Neural cell (in vitro differentiated cells): ENCODE data around the gene TRMT11. TPM values are rescaled to one million over a fixed set of nuclear protein-coding genes. Genes with fewer than 3 reads are reported as not detected.

Source experiments
- H2AFZ ChIP-seq: fragments of 200-600, 300-800 bp; sonication (generic), shearing (Covaris generic); 2 replicates; pipeline ENCODE4 v1.6.0; 2014; ENCODE audit warnings: low read depth, mild to moderate bottlenecking, antibody characterized with exemption, low read length, moderate library complexity
- H3F3A ChIP-seq: fragments of 200-600 bp; shearing (Covaris generic); 2 replicates; pipeline ENCODE4 v1.6.1; 2016; ENCODE audit warnings: mild to moderate bottlenecking, moderate library complexity, mixed read lengths, antibody characterized with exemption, low read length; ENCODE audit not compliant: insufficient read depth, poor library complexity, severe bottlenecking
- H3K27ac ChIP-seq: fragments of 200-600, 300-800 bp; sonication (generic), shearing (Covaris generic); 2 replicates; pipeline ENCODE4 v1.5.1; 2014; ENCODE audit warnings: mild to moderate bottlenecking, low read length, moderate library complexity
- H3K27me3 ChIP-seq: fragments of 300-800, 200-600 bp; sonication (generic), shearing (Covaris generic); 2 replicates; pipeline ENCODE4 v1.6.0; 2014; ENCODE audit warnings: mild to moderate bottlenecking, low read depth, low read length, moderate library complexity; ENCODE audit not compliant: insufficient read depth
- H3K36me3 ChIP-seq: fragments of 300-800, 200-600 bp; sonication (generic), shearing (Covaris generic); 2 replicates; pipeline ENCODE4 v1.5.1; 2014; ENCODE audit warnings: mild to moderate bottlenecking, antibody characterized with exemption, low read length, moderate library complexity; ENCODE audit not compliant: insufficient read depth
- H3K4me2 ChIP-seq: fragments of 300-800, 200-600 bp; sonication (generic), shearing (Covaris generic); 2 replicates; pipeline ENCODE4 v1.6.0; 2014; ENCODE audit warnings: mild to moderate bottlenecking, low read length
- H3K4me3 ChIP-seq: fragments of 300-800, 200-600 bp; sonication (generic), shearing (Covaris generic); 2 replicates; pipeline ENCODE4 v1.5.1; 2014; ENCODE audit warnings: mild to moderate bottlenecking, low read length, moderate library complexity
- H3K79me2 ChIP-seq: fragments of 200-600 bp; shearing (Covaris generic); replicated peaks from 2 replicates; pipeline ENCODE4 v1.6.0; 2014; ENCODE audit warnings: mild to moderate bottlenecking, low read length, moderate library complexity; ENCODE audit not compliant: insufficient read depth
- H3K9ac ChIP-seq: fragments of 300-800, 200-600 bp; sonication (generic), shearing (Covaris generic); 2 replicates; pipeline ENCODE4 v1.6.1; 2016; ENCODE audit warnings: mild to moderate bottlenecking, low read length, mixed read lengths
- H3K9me2 ChIP-seq: fragments of 200-600 bp; shearing (Covaris generic); 2 replicates; pipeline ENCODE4 v1.6.1; 2016; ENCODE audit warnings: mild to moderate bottlenecking, low read length, mixed read lengths; ENCODE audit not compliant: insufficient read depth
- H3K9me3 ChIP-seq: fragments of 200-600, 300-800 bp; sonication (generic), shearing (Covaris generic); 2 replicates; pipeline ENCODE4 v1.6.1; 2016; ENCODE audit warnings: mild to moderate bottlenecking, mixed run types, low read length, moderate library complexity, mixed read lengths
- H4K20me1 ChIP-seq: fragments of 200-600 bp; shearing (Covaris generic); 2 replicates; pipeline ENCODE4 v1.6.1; 2016; ENCODE audit warnings: mild to moderate bottlenecking, mixed run types; ENCODE audit not compliant: insufficient read depth
- CTCF ChIP-seq: fragments of 450-650 bp; IDR thresholded peaks from 2 replicates; pipeline ENCODE4 v1.5.1; 2014; ENCODE audit warnings: antibody characterized with exemption, mild to moderate bottlenecking, moderate library complexity; ENCODE audit not compliant: poor library complexity, severe bottlenecking
- EP300 ChIP-seq: fragments of 450-650 bp; conservative IDR thresholded peaks from 2 replicates; pipeline ENCODE4 v1.6.1; 2014; ENCODE audit warnings: antibody characterized with exemption, mild to moderate bottlenecking, moderate library complexity; ENCODE audit not compliant: poor library complexity, severe bottlenecking
- EZH2 ChIP-seq: fragments of 200-600, 300-800 bp; shearing (Covaris generic), sonication (generic); IDR thresholded peaks from 2 replicates; pipeline ENCODE4 v1.6.1; 2014; ENCODE audit warnings: antibody characterized with exemption, low read length, borderline replicate concordance, mild to moderate bottlenecking; ENCODE audit not compliant: insufficient read depth, poor library complexity, severe bottlenecking
- MXI1 ChIP-seq: fragments of 450-650 bp; conservative IDR thresholded peaks from 2 replicates; pipeline ENCODE4 v1.6.1; 2014; ENCODE audit warnings: antibody characterized with exemption, mild to moderate bottlenecking; ENCODE audit not compliant: poor library complexity, severe bottlenecking
- POLR2AphosphoS5 ChIP-seq: IDR thresholded peaks from 2 replicates; pipeline ENCODE4 v1.6.1; 2012
- RAD21 ChIP-seq: fragments of 450-650 bp; conservative IDR thresholded peaks from 2 replicates; pipeline ENCODE4 v1.6.1; 2014; ENCODE audit warnings: antibody characterized with exemption, mild to moderate bottlenecking, moderate library complexity
- REST ChIP-seq: IDR thresholded peaks from 2 replicates; pipeline ENCODE4 v1.6.1; 2012; ENCODE audit warnings: borderline replicate concordance
- SMC3 ChIP-seq: fragments of 450-650 bp; conservative IDR thresholded peaks from 2 replicates; pipeline ENCODE4 v1.6.1; 2014; ENCODE audit warnings: antibody characterized with exemption, mild to moderate bottlenecking, moderate library complexity; ENCODE audit not compliant: poor library complexity
- TAF1 ChIP-seq: IDR thresholded peaks from 2 replicates; pipeline ENCODE4 v1.6.1; 2012; ENCODE audit warnings: low read depth
- polyA plus RNA-seq: library from polyadenylated mRNA; depleted of rRNA; stranded (reverse); fragments of >200 nt; gene quantifications from 2 replicates; pipeline ENCODE4 v1.2.3, GENCODE V29; 2014

Gene TRMT11
- polyA plus RNA-seq, 1 donor from 2014 or later, result 37.6 TPM

GRCh38 chr6:126052485-126052884 is 66.1 kb downstream of the TRMT11 start:
- TF ChIP-seq RAD21, result no peak
- no peak for TF ChIP-seq SMC3
- TF ChIP-seq CTCF, result no peak
- TF ChIP-seq TAF1, result no peak
- no peak for TF ChIP-seq EZH2
- TF ChIP-seq EP300, result no peak
- no peak overlapping the region for H3K4me3 ChIP-seq
- H3K79me2 ChIP-seq, result no peaks in the 10 kb centered on the region
- no peaks in the 10 kb centered on the region for H3F3A ChIP-seq
- H3K27ac ChIP-seq, result no peak overlapping the region
- no peaks in the 10 kb centered on the region for H4K20me1 ChIP-seq
- no peak overlapping the region for H3K4me2 ChIP-seq
- no peaks in the 10 kb centered on the region for H3K9me2 ChIP-seq
- no peaks in the 10 kb centered on the region for H3K27me3 ChIP-seq
- no peak overlapping the region for H2AFZ ChIP-seq
- H3K36me3 ChIP-seq, result no peaks in the 10 kb centered on the region
- no peaks in the 10 kb centered on the region for H3K9me3 ChIP-seq
- no peak overlapping the region for H3K9ac ChIP-seq

GRCh38 chr6:126054258-126054702 is 67.9 kb downstream of the TRMT11 start:
- H3K27ac ChIP-seq, result no peak overlapping the region
- H4K20me1 ChIP-seq, result no peaks in the 10 kb centered on the region
- H3K4me3 ChIP-seq, result no peak overlapping the region
- H3K9me2 ChIP-seq, result no peaks in the 10 kb centered on the region
- no peaks in the 10 kb centered on the region for H3K36me3 ChIP-seq
- no peak overlapping the region for H2AFZ ChIP-seq
- no peak overlapping the region for H3K9ac ChIP-seq
- no peaks in the 10 kb centered on the region for H3K79me2 ChIP-seq
- no peaks in the 10 kb centered on the region for H3K9me3 ChIP-seq
- H3K27me3 ChIP-seq, result no peaks in the 10 kb centered on the region
- TF ChIP-seq REST (no peak), RAD21 (no peak), SMC3 (no peak), TAF1 (no peak), POLR2AphosphoS5 (no peak), EP300 (no peak), CTCF (no peak), EZH2 (no peak), MXI1 (no peak)
- H3F3A ChIP-seq, result no peaks in the 10 kb centered on the region
- H3K4me2 ChIP-seq, result no peak overlapping the region
